Esophagus muscularis mucosa (tissue), 4 donors: ENCODE data around the gene EBI3. TPM values are rescaled to one million over a fixed set of nuclear protein-coding genes. Genes with fewer than 3 reads are reported as not detected.

Source experiments
- DNase-seq: peaks from one replicate; pipeline ENCODE4 v3.0.0-alpha.2; 2017; ENCODE audit errors: extremely low spot score
- H3K27ac ChIP-seq, 4 donors: fragments of 200-600 bp; sonication (generic); replicated peaks in 1 of 4; 1 replicate in 3 of 4; 2 replicates in 1 of 4; pipeline ENCODE4 v1.5.1; 2016 to 2019; ENCODE audit warnings: mild to moderate bottlenecking in 1 of 4
- H3K27me3 ChIP-seq, 4 donors: fragments of 200-600 bp; sonication (generic); one replicate each; pipeline versions ENCODE4 v1.5.1 to v1.6.0; 2016 to 2019
- H3K36me3 ChIP-seq, 4 donors: fragments of 200-600 bp; sonication (generic); one replicate each; pipeline ENCODE4 v1.5.1; 2016 to 2019
- H3K4me1 ChIP-seq, 4 donors: fragments of 200-600 bp; sonication (generic); one replicate each; pipeline ENCODE4 v1.5.1; 2016 to 2019
- H3K4me3 ChIP-seq, 4 donors: fragments of 200-600 bp; sonication (generic); 1 replicate in 2 of 4; 2 replicates in 2 of 4; pipeline ENCODE4 v1.5.1; 2016 to 2019; ENCODE audit warnings: mild to moderate bottlenecking in 4 of 4, moderate library complexity in 1 of 4
- H3K9me3 ChIP-seq, 4 donors: fragments of 200-600 bp; sonication (generic); 1 replicate in 3 of 4; 2 replicates in 1 of 4; pipeline ENCODE4 v1.5.1; 2016 to 2019
- CTCF ChIP-seq, 3 experiments: fragments of 200-600 bp in 2 of 3; fragments of 450-650 bp in 1 of 3; sonication (generic) in 2 of 3; IDR thresholded peaks; one replicate each; pipeline ENCODE4 v1.5.1; 2017 to 2019; ENCODE audit warnings: antibody characterized with exemption in 3 of 3, mild to moderate bottlenecking in 2 of 3, moderate library complexity in 1 of 3
- EP300 ChIP-seq: sonication (generic); formaldehyde crosslinking; IDR thresholded peaks from one replicate; pipeline ENCODE4 v1.6.1; 2017; ENCODE audit warnings: antibody characterized with exemption
- POLR2A ChIP-seq: fragments of 450-650 bp; IDR thresholded peaks from one replicate; pipeline ENCODE4 v1.6.1; 2017; ENCODE audit warnings: antibody characterized with exemption, moderate library complexity, mild to moderate bottlenecking, low read depth
- POLR2AphosphoS5 ChIP-seq, 2 donors: sonication (generic); formaldehyde crosslinking; IDR thresholded peaks; one replicate each; pipeline ENCODE4 v1.6.1; 2017; ENCODE audit warnings: antibody characterized with exemption in 2 of 2
- WGBS: methylation state at CpG from one replicate; pipeline ENCODE4 v1.1.5; 2018; 5-methylcytosine and 5-hydroxymethylcytosine counted together
- intact Hi-C: fragments of 100-400 bp; cut with DNase I; formaldehyde crosslinking; loops from one replicate; pipeline ENCODE4 v1.15.1; 2023
- total RNA-seq, 4 donors: library from RNA; depleted of rRNA; stranded (reverse); fragments of >200 nt; gene quantifications; one replicate each; pipeline versions ENCODE4 v1.1.0 to v1.2.1, GENCODE V29; 2016

The EBI3 gene
- total RNA-seq, 4 donors from 2014 or later = 1.1 to 6.6 (median 1.9) TPM

- no peak overlapping the region for H3K4me3 ChIP-seq
- H3K36me3 ChIP-seq = no peaks in the 10 kb centered on the region
- DNase-seq = no peak
- WGBS = 84% methylated on average over 5 of the region's 5 CpGs
- no peak for TF ChIP-seq POLR2AphosphoS5 (IDR thresholded peaks at IDR 0.05)
- no peak for TF ChIP-seq EP300
- H3K9me3 ChIP-seq = no peaks in the 10 kb centered on the region
- H3K27ac ChIP-seq = no peak overlapping the region
- H3K4me1 ChIP-seq = peaks cover 0 to 9% (median 9%) of the 10 kb centered on the region in 4 donors
- intact Hi-C loops = no loop called here
- peaks cover 3 to 90% (median 39%) of the 10 kb centered on the region in 4 donors for H3K27me3 ChIP-seq
These were observed 32.1 kb upstream of the EBI3 start for GRCh38 chr19:4197228-4197624.

GRCh38 chr19:4197625-4198466, 31.5 kb upstream of the EBI3 start:
- peaks cover 3 to 84% (median 37%) of the 10 kb centered on the region in 4 donors for H3K27me3 ChIP-seq
- no peaks in the 10 kb centered on the region for H3K36me3 ChIP-seq
- H3K9me3 ChIP-seq = no peaks in the 10 kb centered on the region
- 24% methylated on average over 38 of the region's 70 CpGs for WGBS
- no peak for TF ChIP-seq POLR2A
- no peak for TF ChIP-seq CTCF (IDR thresholded peaks at IDR 0.05)
- TF ChIP-seq EP300 = no peak
- TF ChIP-seq POLR2AphosphoS5 (IDR thresholded peaks at IDR 0.05) = no peak
- H3K27ac ChIP-seq = no peak overlapping the region
- intact Hi-C loops = no loop called here
- peaks cover 0 to 9% (median 9%) of the 10 kb centered on the region in 4 donors for H3K4me1 ChIP-seq
- no peak for DNase-seq
- H3K4me3 ChIP-seq = peak overlapping the region in 1 of 4 donors; percentile 7

GRCh38 chr19:4198467-4199126, 30.7 kb upstream of the EBI3 start:
- H3K27me3 ChIP-seq = peaks cover 3 to 76% (median 36%) of the 10 kb centered on the region in 4 donors
- no peak overlapping the region for H3K27ac ChIP-seq
- TF ChIP-seq EP300 = no peak
- TF ChIP-seq POLR2A = no peak
- TF ChIP-seq CTCF (IDR thresholded peaks at IDR 0.05) = no peak
- TF ChIP-seq POLR2AphosphoS5 (IDR thresholded peaks at IDR 0.05) = no peak
- H3K4me1 ChIP-seq = peaks cover 0 to 9% (median 9%) of the 10 kb centered on the region in 4 donors
- no peaks in the 10 kb centered on the region for H3K36me3 ChIP-seq
- no peaks in the 10 kb centered on the region for H3K9me3 ChIP-seq
- H3K4me3 ChIP-seq = no peak overlapping the region
- intact Hi-C loops = no loop called here
- DNase-seq = no peak
- 14% methylated on average over 10 of the region's 28 CpGs for WGBS

- H3K27ac ChIP-seq = no peak overlapping the region
- no peak overlapping the region for H3K4me3 ChIP-seq
- intact Hi-C loops = no loop called here
- peaks cover 0 to 14% (median 14%) of the 10 kb centered on the region in 4 donors for H3K4me1 ChIP-seq
- TF ChIP-seq EP300 = no peak
- TF ChIP-seq POLR2A = no peak
- no peak for TF ChIP-seq POLR2AphosphoS5 (IDR thresholded peaks at IDR 0.05)
- no peak for TF ChIP-seq CTCF (IDR thresholded peaks at IDR 0.05)
- 61% methylated on average over 27 of the region's 33 CpGs for WGBS
- H3K36me3 ChIP-seq = no peaks in the 10 kb centered on the region
- DNase-seq = no peak
- no peaks in the 10 kb centered on the region for H3K9me3 ChIP-seq
- peaks cover 3 to 64% (median 34%) of the 10 kb centered on the region in 4 donors for H3K27me3 ChIP-seq
These were observed 29.5 kb upstream of the EBI3 start for GRCh38 chr19:4199699-4200293.
